ENCODE measurements around the gene CST3.
"Not testable (repeated sequence)": the region's sequence is repeated elsewhere in the genome, so short reads cannot be mapped to it uniquely, and the experiment has no call there.

CST3 gene

DNA sequence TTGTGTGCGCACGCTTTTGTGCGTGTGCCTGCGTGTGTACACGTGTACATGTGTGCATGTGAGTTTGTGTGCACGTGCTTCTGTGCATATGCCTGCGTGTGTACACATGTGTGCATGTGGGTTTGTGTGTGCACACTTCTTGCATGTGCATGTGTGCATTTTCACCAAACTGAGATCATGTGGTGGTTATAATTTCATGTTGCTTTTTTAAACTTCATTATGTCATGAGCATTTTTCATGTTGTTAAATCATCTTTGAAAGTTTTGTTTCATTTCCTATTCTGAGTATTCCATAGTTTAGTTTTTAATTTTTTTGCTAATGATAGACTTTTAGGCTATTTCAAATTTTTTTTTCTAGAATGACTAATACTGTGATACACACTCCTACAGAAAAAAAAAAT, 6.4 kb upstream of the CST3 start:
- DNase-seq (ENCODE audit: low read depth in 2 of 2, low spot score in 1 of 2) = no peak

DNA sequence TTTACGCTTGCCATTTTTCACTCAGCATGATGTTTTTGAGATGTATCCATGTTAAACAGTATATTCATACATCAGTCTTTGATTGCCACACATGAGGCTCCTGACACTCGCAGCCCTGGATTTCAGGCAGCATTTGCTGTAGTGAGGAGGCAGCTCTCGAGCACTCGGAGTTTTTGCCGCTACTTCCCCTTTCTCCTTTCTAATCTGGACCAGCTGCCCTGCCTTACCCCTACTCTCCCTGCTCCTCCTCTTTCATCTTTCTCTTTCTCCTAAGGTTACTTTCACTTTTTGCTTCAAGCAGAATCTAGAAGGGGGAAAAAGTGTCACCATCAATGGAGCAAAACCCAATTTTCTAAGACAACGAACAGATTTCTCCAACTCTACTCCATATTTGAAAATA, 5.9 kb upstream of the CST3 start:
- DNase-seq (ENCODE audit: low read depth in 2 of 2, low spot score in 1 of 2) = no peak

GRCh38 chr20:23641936-23642751, 4.4 kb upstream of the CST3 start:
- no peak for DNase-seq (ENCODE audit: low read depth in 2 of 2, low spot score in 1 of 2)

DNA sequence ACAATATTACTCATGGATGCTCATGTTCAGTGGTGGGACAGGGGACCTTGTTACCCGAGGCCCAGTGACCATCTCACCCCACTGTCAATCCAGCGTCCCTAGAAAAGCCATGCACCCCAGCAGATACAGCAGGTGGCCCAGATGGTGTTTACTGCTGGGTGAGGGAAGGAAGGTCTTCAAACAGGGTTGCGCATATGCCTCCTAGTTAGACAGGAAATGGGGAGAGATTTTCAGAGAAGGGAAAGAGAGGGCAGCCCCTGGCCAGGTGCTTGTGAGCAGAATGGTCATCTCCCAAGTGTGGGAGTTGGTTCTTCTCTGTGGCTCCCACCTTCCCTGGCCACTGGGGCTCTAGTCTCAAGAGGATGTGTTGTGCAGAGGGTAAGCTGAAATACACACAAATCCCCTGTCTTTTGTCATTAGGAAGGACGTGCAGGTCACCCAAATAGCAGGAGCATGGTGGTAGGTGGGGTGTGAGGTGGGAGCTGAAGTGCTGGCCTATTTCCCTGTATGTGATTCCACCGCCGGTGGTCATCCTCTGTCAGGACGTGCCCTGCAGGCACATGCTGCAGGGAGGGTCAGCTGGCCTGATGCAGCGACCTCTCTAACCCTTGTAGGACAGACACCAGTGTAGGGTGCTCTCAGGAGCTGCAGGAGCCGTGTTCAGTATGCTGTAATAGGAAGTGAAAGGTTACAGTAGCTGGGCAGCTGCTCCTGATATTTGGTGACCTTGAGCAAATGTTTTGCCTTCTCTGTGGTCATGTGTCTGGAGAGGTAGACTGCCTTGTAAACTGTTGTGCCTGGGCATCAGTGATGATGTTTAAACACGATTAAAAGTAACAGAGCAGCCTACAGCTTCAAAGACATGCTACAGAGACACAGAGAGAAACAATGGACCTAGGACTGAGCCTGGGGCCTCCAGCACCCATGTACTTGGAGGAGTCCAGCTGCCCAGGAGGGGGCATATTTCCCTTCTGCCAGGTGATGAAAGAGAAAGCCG, 3.2 kb upstream of the CST3 start:
- no peak for DNase-seq (ENCODE audit: low read depth in 2 of 2, low spot score in 1 of 2)

- DNase-seq (ENCODE audit: low read depth in 2 of 2, low spot score in 1 of 2) = no peak
Observed at GRCh38 chr20:23640018-23640601, 2.4 kb upstream of the CST3 start.

DNA sequence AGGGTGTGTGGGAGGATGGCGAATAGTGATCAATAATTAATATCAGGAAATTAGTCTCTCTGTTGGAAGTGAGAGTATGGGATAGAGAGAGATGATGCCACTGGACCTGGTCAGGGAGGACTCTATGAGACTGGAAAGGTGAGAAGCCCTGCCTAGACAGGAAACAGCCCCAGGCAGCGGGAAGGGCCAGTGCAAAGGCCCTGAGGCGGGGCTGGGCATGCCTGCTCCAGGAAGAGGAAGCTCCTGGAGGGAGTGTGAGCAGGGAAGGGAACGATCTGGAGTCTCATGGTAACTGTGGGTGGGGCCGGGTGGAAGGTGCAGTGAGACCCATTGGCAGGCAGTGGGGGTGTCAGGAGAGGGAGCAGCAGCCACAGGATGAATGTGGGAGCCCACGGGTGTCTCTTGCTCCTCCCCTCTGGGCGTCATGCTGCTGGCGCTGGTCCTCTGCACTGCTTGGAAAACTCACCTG, 1.8 kb upstream of the CST3 start:
- DNase-seq (ENCODE audit: low read depth in 2 of 2, low spot score in 1 of 2) = no peak

DNA sequence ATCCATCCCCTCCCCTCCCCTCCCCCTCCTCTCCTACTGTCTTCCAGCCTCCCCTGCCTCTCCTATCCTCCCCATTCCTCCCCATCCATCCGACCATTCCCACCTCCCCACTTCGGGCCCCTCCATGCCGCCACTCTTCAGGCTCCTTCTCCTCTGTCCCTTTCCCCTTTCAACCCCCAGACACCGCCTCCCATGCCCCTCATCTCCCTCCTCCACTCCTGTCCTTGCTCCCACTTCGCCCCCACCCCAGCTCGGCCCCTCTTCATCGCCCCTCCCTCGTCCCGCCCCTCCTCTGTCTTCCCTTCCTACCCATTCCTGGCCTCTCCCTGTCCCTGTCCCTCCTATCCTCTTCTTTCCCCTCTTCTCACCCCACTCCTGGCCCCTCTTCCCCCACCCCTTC, 554 bp upstream of the CST3 start:
- no peak for DNase-seq (ENCODE audit: low read depth in 2 of 2, low spot score in 1 of 2)

DNA sequence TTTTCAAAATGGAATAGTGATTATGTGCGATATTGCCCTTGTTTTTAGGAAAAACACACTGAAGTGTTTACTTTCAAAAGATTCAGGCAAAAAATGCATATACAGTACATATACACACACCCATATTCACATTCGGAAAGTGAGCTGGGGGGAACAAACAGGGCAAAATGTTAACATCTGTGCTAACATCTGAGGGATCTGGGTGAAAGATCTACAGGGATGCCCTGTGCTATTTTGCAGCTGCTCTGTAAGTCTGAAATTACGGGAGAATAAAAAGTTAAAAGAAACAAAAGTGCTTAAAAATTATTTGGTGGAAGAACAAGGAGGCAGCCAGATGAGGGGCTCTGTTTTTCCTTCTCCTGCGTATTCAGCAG, 860 bp downstream of the CST3 start:
- DNase-seq (ENCODE audit: low read depth in 2 of 2, low spot score in 1 of 2) = no peak

- no peak for DNase-seq (ENCODE audit: low read depth in 2 of 2, low spot score in 1 of 2)
Observed at GRCh38 chr20:23636182-23636907, 1.4 kb downstream of the CST3 start.

DNA sequence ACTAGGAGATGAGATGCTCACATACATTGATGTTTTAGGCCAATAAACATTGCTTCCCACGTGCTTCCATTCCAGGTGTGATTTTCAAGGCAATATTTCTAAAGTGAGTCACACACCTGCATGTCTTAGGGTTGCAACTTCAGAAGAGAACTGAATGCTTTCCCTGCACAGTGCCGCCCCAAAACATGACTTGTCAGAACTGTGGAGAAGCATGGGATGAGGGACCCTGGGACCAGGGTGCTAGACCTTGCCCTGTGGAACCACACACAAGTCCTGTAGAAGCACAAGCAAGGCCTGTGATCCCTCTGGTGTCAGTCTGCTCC, 2.0 kb downstream of the CST3 start:
- not testable (repeated sequence) for DNase-seq (ENCODE audit: low read depth in 2 of 2, low spot score in 1 of 2)

GRCh38 chr20:23634985-23635767, 2.6 kb downstream of the CST3 start:
- no peak for DNase-seq (ENCODE audit: low read depth in 2 of 2, low spot score in 1 of 2)

GRCh38 chr20:23634044-23634801, 3.5 kb downstream of the CST3 start:
- DNase-seq (ENCODE audit: low read depth in 2 of 2, low spot score in 1 of 2) = no peak

- no peak for DNase-seq (ENCODE audit: low read depth in 2 of 2, low spot score in 1 of 2)
Observed at GRCh38 chr20:23632711-23633573, 4.8 kb downstream of the CST3 start.

DNA sequence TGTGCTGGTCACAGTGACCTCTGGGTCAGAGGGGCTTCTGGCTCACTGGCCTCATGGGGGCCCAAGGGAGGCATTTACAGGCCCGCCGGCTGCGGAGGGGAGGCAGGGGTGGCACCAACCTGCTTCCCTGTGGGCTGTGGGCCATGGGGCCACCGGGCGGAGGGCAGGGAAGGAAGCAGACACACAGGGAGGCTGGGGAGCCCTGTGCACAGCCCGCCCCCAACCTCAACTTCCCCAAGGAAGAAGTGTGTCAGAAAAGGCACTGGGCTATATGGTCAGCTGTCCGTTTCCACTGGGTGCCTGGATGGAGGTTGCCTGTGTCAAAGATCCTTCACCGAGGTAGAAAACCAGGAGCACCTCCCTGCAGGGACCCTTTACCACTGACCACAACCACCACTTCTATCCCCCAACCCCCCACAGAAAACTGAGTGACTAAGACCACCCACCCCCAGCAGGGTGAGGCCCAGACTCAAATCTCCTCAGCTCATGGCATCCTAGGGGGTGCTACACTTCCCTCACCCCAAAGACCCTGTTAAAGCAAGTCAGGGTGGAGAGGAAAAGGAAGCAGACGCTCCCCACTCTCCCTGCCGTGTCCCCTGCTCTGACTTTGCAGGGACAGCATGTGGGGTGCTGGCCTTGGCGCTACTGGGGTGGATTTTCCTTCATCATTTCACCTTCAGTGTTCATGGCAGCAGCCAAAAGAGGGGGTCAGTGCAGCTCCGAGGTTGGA, 5.6 kb downstream of the CST3 start:
- no peak for DNase-seq (ENCODE audit: low read depth in 2 of 2, low spot score in 1 of 2)

DNA sequence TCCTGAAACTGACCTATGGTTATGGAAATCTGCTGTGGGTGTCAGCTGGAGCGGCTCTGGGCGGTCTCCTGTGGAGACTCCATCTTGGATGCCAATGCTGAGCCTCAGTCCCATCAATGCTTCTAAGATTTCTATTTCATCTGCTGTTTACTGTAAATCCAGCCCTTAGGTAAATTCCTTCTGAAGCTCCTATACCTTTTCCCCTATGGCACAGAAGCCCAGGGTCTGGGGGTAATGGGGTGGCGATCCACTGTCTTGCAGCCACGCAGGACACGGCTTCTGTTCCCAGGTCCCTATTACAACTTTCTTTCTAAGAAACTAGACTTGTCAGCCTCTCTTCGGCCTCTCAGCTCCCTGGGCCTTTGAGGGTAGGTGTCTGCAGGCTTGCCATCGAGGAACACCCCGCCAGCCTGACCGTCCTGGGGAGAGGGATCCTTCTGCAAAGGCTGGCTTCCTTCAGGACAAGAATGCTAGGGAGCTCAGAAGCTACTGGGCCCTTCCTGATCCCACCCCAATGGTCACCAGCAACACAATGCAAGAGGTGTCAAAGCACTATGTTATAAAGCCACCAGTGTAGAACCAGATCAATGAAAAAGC, 6.4 kb downstream of the CST3 start:
- no peak for DNase-seq (ENCODE audit: low read depth in 2 of 2, low spot score in 1 of 2)

DNA sequence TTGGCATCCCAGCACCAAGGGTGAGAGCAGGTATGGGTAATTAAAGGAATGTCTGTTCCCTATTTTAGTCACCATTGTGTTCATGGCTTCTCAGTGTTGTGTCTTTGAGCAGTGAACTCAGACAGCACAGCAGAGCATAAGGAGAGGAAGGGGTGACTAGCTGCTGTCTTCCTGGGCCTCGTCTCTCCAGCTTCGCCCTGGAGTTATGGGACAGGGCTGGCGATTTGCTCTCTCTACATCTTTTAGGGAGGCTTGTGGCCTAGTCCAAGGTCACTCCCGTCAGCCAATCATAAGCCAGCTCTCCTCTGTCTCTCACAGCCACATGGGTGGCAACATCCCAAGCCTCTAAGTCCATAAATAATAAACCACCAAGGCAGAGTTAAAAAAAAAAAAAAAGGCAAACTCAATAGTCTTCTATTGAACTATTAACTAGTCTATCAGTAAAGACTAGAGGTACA, 7.3 kb downstream of the CST3 start:
- no peak for DNase-seq (ENCODE audit: low read depth in 2 of 2, low spot score in 1 of 2)

- DNase-seq (ENCODE audit: low read depth in 2 of 2, low spot score in 1 of 2) = no peak
Observed at GRCh38 chr20:23629542-23630391, 8.0 kb downstream of the CST3 start.

Data from stimulated activated CD8-positive, alpha-beta memory T cell treated with anti-CD3 and anti-CD28 coated beads, Interleukin-4, amount 100 ng/mL, for 1 hour (primary cell).